ENCODE data around the gene CHD8. TPM values are rescaled to one million over a fixed set of nuclear protein-coding genes. Genes with fewer than 3 reads are reported as not detected.

Gene CHD8
- total RNA-seq, 4 donors from 2014 or later = 47.4 to 59.0 (median 53.3) TPM

DNA sequence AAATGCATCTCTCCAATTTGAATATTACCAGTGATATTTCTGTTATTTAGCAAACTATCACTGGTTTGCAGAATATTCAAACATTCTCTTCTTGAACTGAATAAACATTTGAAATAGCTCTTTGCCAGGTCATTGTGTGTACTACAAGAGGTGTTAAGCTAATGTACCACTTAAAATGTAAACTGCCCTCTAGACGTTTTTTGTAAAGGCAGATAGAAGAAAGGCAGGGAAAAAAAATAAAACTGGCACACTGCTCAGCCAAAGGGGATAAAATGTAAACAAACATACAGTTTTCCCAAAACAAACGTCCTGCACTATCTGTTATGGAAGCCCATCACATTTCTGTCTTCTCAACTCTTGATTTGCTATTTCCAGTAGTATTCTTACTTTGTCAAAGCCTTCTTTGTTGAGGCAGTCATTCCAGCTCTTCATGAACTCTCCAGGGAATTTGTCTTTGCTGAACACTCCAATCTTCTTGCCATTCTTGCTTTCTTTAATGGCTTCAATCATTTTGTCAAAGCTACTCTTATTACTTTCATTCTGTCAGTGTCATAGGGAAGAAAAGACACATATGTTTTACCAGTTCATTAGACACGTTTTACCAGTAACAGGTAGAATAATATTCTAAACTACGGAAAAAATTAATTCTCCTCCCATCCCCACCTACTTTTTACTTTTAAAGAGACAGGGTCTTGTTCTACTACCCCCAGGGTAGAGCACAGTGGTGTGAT lies 85.8 kb downstream of the CHD8 start:
- H3K27ac ChIP-seq = no peak overlapping the region
- WGBS, 2 donors (ENCODE audit: low coverage in 1 of 2) = 49 to 61% methylated on average over 3 to 4 of the region's 4 CpGs
- ATAC-seq = no peak
- no peaks in the 10 kb centered on the region for H3K9me3 ChIP-seq
- H3K27me3 ChIP-seq = no peaks in the 10 kb centered on the region
- TF ChIP-seq, protein P1, sequence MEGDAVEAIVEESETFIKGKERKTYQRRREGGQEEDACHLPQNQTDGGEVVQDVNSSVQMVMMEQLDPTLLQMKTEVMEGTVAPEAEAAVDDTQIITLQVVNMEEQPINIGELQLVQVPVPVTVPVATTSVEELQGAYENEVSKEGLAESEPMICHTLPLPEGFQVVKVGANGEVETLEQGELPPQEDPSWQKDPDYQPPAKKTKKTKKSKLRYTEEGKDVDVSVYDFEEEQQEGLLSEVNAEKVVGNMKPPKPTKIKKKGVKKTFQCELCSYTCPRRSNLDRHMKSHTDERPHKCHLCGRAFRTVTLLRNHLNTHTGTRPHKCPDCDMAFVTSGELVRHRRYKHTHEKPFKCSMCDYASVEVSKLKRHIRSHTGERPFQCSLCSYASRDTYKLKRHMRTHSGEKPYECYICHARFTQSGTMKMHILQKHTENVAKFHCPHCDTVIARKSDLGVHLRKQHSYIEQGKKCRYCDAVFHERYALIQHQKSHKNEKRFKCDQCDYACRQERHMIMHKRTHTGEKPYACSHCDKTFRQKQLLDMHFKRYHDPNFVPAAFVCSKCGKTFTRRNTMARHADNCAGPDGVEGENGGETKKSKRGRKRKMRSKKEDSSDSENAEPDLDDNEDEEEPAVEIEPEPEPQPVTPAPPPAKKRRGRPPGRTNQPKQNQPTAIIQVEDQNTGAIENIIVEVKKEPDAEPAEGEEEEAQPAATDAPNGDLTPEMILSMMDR (IDR thresholded peaks at IDR 0.05) = no peak
- TF ChIP-seq POLR2AphosphoS5 (IDR thresholded peaks at IDR 0.05) (no peak), POLR2A (IDR thresholded peaks at IDR 0.05) (no peak), EP300 (IDR thresholded peaks at IDR 0.05) (no peak)
- no peak overlapping the region for H3K4me3 ChIP-seq
- H3K4me1 ChIP-seq = no peaks in the 10 kb centered on the region
- H3K36me3 ChIP-seq = peaks cover 6 to 82% of the 10 kb centered on the region in 2 donors

DNA sequence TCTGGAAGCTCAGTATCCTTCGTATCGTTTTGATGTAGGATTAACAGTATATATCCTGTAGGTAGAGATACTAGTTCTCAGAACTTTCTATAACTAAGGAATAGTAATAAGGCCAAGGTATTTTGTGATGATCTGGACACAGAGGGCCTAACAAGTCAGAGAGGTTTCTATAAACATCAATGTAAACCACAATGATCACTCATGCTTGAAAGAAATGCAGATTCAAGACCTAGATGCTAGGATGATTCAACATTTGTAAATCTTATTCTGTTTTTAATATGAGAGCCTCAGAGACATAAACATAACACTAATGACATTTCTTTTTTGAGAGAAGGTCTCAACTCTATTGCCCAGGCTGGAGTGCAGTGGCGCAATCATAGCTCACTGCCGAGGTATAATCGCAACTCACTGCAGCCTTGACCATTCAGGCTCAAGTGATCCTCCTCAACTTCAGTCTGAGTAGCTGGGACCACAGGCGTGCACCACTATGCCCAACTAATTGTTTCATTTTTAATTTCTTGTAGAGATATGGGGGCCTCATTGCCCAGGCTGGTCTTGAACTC lies 88.3 kb downstream of the CHD8 start:
- H3K9me3 ChIP-seq = no peaks in the 10 kb centered on the region
- H3K27me3 ChIP-seq = no peaks in the 10 kb centered on the region
- 97 to 98% methylated on average over 6 of the region's 6 CpGs for WGBS, 2 donors (ENCODE audit: low coverage in 1 of 2)
- H3K36me3 ChIP-seq = peaks cover 13 to 100% of the 10 kb centered on the region in 2 donors
- no peaks in the 10 kb centered on the region for H3K4me1 ChIP-seq
- H3K27ac ChIP-seq = no peak overlapping the region
- ATAC-seq = no peak
- no peak overlapping the region for H3K4me3 ChIP-seq
- TF ChIP-seq POLR2AphosphoS5 (IDR thresholded peaks at IDR 0.05) (no peak), EP300 (IDR thresholded peaks at IDR 0.05) (no peak), POLR2A (IDR thresholded peaks at IDR 0.05) (no peak)
- TF ChIP-seq, protein P1 (IDR thresholded peaks at IDR 0.05) = no peak

DNA sequence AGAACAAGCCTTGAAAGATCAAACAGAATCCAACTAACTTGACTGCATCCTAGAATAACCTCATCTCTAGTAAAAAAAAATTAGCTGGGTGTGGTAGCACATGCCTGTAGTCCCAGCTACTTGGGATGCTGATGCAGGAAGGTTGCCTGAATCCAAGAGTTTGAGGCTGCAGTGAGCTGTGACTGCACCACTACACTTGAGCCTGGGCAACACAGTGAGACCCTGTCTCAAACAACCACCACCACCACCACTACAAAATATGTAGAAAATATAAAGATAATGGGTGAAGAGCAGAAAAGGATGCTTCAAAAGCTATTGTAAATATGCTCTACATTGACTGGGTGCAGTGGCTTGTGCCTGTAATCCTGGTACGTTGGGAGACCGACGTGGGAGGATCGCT lies 99.4 kb downstream of the CHD8 start:
- H3K36me3 ChIP-seq = peaks cover 18 to 100% of the 10 kb centered on the region in 2 donors

DNA sequence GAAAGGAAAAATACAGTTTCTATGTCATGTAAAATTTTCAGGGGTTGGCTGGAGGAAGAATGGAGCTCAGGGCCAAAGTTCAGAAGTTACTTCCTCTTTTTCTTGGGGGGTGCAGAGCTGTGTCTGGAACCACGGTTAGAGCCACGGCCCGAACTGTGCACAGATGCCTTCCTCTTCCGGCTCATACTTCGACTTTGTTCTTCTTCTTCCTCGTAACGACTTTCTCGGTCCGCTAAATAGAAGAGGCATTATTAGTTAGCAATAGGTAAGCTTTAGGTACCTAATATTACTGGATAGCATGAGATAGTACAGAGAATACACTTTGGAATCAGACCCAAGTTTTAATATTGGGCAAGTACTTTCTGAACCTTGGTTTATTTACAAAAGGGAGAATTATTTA lies 103.3 kb downstream of the CHD8 start:
- no peak for ATAC-seq
- H3K27me3 ChIP-seq = no peaks in the 10 kb centered on the region
- H3K36me3 ChIP-seq = peaks cover 13 to 70% of the 10 kb centered on the region in 2 donors
- no peaks in the 10 kb centered on the region for H3K9me3 ChIP-seq
- WGBS, 2 donors (ENCODE audit: low coverage in 1 of 2) = 88% methylated on average over 9 of the region's 9 CpGs
- no peaks in the 10 kb centered on the region for H3K4me1 ChIP-seq
- H3K27ac ChIP-seq = no peak overlapping the region
- TF ChIP-seq POLR2AphosphoS5 (IDR thresholded peaks at IDR 0.05) = no peak
- TF ChIP-seq, protein P1 (IDR thresholded peaks at IDR 0.05) = no peak
- no peak for TF ChIP-seq EP300 (IDR thresholded peaks at IDR 0.05)
- no peak for TF ChIP-seq POLR2A (IDR thresholded peaks at IDR 0.05)
- H3K4me3 ChIP-seq = no peak overlapping the region

More for the DNA sequence above, 99.4 kb downstream of the CHD8 start:
- Histone ChIP-seq H3K4me1 (no peaks in the 10 kb centered on the region), H3K27me3 (no peaks in the 10 kb centered on the region), H3K9me3 (no peaks in the 10 kb centered on the region), H3K4me3 (no peak overlapping the region), H3K27ac (no peak overlapping the region)
- 94% methylated on average over 3 to 4 of the region's 4 CpGs for WGBS, 2 donors (ENCODE audit: low coverage in 1 of 2)
- TF ChIP-seq, protein P1 (IDR thresholded peaks at IDR 0.05) = no peak
- TF ChIP-seq EP300 (IDR thresholded peaks at IDR 0.05) (no peak), POLR2A (IDR thresholded peaks at IDR 0.05) (no peak), POLR2AphosphoS5 (IDR thresholded peaks at IDR 0.05) (no peak)
- ATAC-seq = no peak

DNA sequence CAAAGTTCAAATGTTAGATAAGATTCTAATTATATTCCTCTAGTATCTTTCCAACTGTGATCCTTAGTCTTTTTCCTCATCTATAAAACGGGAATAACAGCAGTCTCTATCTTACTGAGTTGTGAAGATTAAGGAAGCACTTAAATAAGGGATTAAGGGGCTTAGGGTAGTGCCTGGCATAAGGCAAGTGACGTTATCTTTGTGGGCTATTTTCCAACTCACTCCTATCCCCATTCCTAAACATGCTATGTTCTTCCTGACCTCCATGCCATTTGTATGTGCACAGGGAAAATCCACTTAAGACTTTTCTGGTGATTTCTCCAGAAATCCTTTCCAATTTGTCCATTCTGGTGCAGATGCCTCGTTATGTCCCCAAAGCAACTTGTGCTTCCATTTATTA lies 105.4 kb downstream of the CHD8 start:
- WGBS, 2 donors (ENCODE audit: low coverage in 1 of 2) = 43 to 83% methylated on average over 2 of the region's 3 CpGs

More for the DNA sequence above, 105.4 kb downstream of the CHD8 start:
- peaks cover 10 to 49% of the 10 kb centered on the region in 2 donors for H3K36me3 ChIP-seq
- H3K4me1 ChIP-seq = peaks cover 0 to 7% (median 0%) of the 10 kb centered on the region in 3 donors
- H3K27me3 ChIP-seq = no peaks in the 10 kb centered on the region
- no peak overlapping the region for H3K4me3 ChIP-seq
- TF ChIP-seq EP300 (IDR thresholded peaks at IDR 0.05) (no peak), POLR2AphosphoS5 (IDR thresholded peaks at IDR 0.05) (no peak)
- H3K27ac ChIP-seq = no peak overlapping the region
- no peaks in the 10 kb centered on the region for H3K9me3 ChIP-seq
- no peak for ATAC-seq
